Activated naive CD8-positive, alpha-beta T cell treated with anti-CD3 and anti-CD28 coated beads, Interleukin-2, amount 50 U/mL, for 16 hours (primary cell): ENCODE measurements around the gene PROSER3.

Source experiments
- DNase-seq: peaks from one replicate; pipeline ENCODE4 v3.0.0-alpha.2; 2020; ENCODE audit warnings: low read depth, low spot score

Gene PROSER3

GRCh38 chr19:35738021-35738886 lies 19.7 kb upstream of the PROSER3 start:
- DNase-seq = no peak

- DNase-seq = no peak
Observed at GRCh38 chr19:35738887-35739229, 19.1 kb upstream of the PROSER3 start.

- DNase-seq = no peak
Observed at GRCh38 chr19:35739275-35740107, 18.5 kb upstream of the PROSER3 start.

- DNase-seq = no peak
Observed at GRCh38 chr19:35740108-35740422, 17.9 kb upstream of the PROSER3 start.

- DNase-seq = peak; percentile 92
Observed at GRCh38 chr19:35740423-35741202, 17.4 kb upstream of the PROSER3 start.

GRCh38 chr19:35741203-35741515 lies 16.8 kb upstream of the PROSER3 start:
- no peak for DNase-seq

GRCh38 chr19:35742121-35742724 lies 15.8 kb upstream of the PROSER3 start, which contains the start of gene IGFLR1:
TSS of gene IGFLR1 (minus strand) at chr19:35742452. CDS start at chr19:35741180, 1,272 bp downstream.
- DNase-seq = peak; percentile 61

GRCh38 chr19:35743640-35744429 lies 14.1 kb upstream of the PROSER3 start:
- DNase-seq = no peak

GRCh38 chr19:35744430-35745327 lies 13.3 kb upstream of the PROSER3 start:
- peak; percentile 82 for DNase-seq

- peak; percentile 90 for DNase-seq
Observed at GRCh38 chr19:35745328-35746086, 12.5 kb upstream of the PROSER3 start, which contains the start of the genes PSENEN and U2AF1L4. TSS of gene PSENEN (plus strand) at chr19:35745651. CDS start at chr19:35745931, 280 bp downstream. TSS of gene U2AF1L4 (minus strand) at chr19:35745418. CDS start at chr19:35745391, 27 bp downstream.

GRCh38 chr19:35746087-35746462 lies 11.9 kb upstream of the PROSER3 start:
- DNase-seq = no peak

- DNase-seq = no peak
Observed at GRCh38 chr19:35746531-35746930, 11.4 kb upstream of the PROSER3 start.

GRCh38 chr19:35748106-35749020 lies 9.6 kb upstream of the PROSER3 start, which contains the start of gene LIN37:
TSS of gene LIN37 (plus strand) at chr19:35748576. CDS start at chr19:35748725, 149 bp downstream.
- peak; percentile 97 for DNase-seq

GRCh38 chr19:35750167-35750566 lies 7.8 kb upstream of the PROSER3 start:
- no peak for DNase-seq

GRCh38 chr19:35751839-35752745 lies 5.9 kb upstream of the PROSER3 start:
- no peak for DNase-seq

- DNase-seq = no peak
Observed at GRCh38 chr19:35752746-35753350, 5.1 kb upstream of the PROSER3 start.
